DMS53 (cell line): ENCODE results near the gene QKI.
A peak's percentile ranks its signal among the peaks of the same experiment; 100 is the strongest.

Source experiments
- DNase-seq: peaks from one replicate; lab custom pipeline; 2025; lab: John Stamatoyannopoulos, UW

QKI gene

DNA sequence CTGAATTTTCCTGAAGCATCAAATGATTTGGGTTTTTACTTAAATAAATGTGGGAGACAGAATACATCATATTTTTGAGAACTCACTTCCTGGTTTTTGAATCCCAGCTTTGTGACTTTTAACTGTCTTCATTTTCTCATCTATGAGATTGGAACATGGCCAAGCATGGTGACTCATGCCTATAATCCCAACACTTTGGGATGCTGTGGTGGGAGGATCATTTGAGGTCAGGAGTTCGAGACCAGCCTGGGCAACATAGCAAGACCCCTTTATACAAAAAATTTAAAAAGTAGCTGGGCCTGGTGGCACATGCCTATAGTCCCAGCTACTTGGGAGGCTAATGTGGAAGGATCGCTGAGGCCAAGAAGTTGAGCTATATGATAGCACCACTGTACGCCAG is 122.3 kb downstream of the QKI start:
- DNase-seq: peak; percentile 30

DNA sequence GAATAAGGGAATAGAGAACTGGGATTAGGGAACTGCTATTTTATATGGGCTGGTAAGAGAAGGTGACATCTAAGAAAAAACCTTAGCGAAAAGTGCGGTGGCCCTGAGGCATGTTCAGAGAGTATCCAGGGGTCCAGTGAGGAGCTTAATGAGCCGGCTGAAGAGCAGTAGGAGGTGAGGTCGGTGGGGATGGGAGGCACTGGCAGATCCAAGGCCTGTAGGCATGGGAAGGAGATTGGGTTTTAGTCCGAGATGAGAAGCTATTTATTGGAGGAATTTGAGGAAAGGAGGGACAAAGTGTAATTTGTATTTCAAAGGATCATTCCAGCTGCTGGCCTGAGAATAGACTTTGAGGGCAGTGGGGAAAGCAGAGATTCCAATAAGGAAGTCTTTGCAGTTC is 123.8 kb downstream of the QKI start:
- DNase-seq: no peak

DNA sequence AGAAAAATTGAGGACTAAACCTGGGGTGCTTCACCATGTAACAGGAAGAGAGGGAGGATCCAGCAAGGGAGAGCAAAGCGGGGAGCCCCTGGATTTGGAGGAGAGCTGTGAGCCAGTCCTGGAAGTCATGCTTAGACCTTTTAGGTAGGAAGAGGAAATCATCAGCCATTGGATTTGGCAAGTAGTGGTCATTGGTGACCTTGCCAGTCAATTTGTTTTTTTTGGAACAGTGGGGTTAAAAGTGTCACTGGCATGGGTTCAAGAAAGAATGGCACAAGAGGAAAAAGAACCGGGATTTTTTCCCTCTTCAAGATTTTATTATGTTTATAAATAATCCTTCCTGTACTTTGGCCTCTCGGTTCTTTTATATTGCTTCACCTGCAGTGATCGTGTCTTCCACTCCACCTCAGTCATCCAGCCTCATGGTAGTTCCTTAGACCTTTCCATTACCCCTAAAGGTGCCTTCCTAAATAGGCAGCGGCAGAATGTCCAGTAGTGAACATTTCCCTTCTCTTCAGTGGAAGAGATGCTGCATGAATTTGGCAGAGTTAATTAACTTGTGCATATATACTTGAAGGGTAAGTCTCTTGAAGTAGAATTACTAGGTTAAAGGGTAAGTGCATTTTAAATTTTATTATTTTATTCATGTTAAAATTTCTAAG is 124.7 kb downstream of the QKI start:
- no peak for DNase-seq

DNA sequence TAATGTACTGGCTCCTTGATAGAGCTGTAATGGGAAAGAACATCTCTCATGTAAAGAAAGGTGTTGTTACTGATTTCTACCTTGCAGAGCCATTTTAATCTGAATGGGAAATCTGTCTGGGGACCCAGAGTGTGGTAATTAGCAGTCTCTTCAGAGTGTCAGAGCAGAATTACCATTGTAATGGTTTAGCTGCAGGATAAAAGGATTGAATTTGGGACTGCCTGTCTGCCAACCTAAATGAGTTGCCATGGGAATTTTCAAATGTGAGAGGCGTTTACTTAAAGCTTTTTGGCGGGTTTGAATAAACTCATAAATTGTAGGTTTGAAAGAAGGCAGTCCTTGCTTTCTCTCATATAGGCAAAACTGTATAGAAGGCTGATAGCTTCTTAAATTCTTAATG is 128.8 kb downstream of the QKI start:
- no peak for DNase-seq

DNA sequence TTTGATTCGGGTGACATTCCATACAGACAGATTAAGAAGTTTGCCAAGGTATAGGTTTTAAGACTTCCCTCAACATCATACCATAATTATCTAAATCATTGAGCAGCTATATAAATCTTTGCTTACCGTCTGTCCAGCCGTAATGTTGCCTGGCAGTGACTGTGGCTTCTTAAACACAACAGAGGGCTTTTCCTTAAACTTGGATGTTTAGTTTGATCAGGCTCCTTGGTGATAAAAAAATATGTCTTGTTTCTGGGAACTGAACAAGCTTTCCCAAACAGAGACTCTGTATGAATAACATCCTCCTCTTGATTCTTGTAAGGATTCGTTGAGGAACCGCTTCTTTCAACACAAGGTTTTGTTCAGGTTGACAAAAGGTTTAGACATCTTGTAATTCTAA is 130.9 kb downstream of the QKI start:
- no peak for DNase-seq

DNA sequence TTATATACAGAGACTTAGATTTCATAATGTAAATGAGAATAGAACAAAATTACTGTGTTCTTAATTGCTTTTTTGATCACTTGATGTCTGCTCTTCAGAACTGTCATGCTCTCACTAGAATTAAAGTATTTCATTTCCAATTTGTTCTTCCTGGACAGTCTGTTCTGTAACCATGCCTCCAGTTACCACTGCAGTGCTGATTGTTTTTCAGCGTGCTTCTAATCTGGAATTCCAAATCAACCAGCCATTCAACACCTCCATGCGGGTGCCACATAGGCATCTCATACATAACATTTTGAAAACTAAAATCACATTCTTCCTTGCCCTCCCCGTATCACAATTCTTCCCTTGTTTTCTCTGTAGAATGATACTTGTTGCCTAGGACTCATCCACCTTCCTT is 132.8 kb downstream of the QKI start:
- no peak for DNase-seq

DNA sequence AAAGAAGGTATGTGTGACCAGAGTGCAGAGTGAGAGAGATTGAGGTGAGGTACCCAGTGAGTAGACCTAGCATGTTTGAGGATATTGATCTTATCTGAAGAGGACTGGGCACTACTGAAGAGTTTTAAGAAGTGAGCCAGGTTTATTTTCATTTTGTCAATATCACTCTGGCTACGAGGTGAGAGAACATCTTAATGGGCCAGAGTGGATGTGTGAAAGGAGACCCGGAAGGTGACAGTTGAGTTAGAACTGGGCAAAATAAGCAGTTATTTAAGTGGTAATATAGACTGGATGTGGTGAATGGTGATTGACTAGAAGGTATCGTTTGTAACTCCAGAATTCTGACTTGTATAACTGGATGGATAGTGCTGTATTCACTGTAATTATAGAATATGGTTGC is 134.1 kb downstream of the QKI start:
- DNase-seq: no peak

DNA sequence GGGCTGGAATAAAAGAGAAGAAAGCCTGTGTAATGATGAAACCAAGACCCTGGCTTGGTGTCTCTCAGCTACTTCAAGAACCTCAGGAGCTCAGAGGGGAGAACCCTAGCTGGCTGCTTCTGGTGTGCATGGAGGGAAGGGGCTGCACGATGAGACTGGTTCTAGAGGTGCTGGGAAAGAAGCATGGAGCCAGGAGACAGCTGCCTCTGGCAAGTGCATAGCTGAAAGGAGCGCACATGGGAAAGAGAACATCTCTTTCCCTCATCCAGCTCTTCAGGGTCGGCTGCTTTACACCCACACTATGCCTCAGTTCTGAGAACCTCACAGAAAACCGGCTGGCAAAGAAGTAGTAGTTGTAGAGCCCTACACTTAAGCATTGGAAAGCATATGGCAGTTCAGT is 139.5 kb downstream of the QKI start:
- DNase-seq: no peak

DNA sequence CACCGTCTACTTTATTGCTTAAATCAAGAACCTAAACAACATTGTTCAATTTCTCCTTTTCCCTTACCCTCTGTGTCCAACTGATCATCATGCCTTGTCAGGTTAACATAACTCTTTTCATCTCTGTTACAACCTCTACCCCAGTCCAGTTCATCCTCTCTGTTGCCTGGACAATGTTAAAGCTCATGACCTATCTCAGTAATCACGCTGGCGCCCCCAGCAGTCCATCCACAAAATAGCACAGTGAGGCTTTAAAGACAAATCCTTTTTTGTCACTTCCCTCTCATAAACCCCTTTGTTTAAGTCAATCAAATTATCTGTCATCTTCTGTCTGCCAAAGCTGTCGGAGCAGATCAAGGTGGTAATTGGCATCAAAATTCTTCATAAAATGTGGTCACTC is 140.1 kb downstream of the QKI start:
- peak; percentile 67 for DNase-seq

DNA sequence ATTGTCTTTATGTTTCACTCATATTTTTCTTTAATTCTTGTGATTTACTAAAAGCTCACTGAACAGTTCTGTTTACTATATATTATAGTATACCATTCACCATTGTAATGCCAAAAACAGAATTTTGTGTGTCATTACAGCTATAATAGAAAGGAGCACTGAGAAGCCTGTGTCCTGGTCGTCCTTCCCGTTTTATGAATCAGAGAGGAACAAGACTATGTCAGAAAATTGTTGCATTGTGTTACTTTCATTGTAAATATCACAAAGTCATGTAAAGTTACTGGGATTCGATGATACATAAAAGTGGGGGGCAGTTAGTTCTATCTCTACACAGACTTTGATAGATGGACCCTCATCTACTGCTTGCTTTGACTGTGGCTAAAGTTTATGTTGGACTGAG is 145.1 kb downstream of the QKI start:
- no peak for DNase-seq

DNA sequence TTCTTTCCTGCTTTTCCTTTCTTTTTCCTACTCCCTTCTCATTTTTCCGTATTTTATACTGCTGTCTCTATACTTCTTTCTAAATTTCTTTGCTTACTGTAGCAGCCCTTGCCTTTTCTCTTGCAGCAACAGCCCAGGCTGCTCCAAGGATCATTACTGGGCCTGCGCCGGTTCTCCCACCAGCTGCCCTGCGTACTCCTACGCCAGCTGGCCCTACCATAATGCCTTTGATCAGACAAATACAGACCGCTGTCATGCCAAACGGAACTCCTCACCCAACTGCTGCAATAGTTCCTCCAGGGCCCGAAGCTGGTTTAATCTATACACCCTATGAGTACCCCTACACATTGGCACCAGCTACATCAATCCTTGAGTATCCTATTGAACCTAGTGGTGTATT is 148.8 kb downstream of the QKI start:
- DNase-seq: no peak

DNA sequence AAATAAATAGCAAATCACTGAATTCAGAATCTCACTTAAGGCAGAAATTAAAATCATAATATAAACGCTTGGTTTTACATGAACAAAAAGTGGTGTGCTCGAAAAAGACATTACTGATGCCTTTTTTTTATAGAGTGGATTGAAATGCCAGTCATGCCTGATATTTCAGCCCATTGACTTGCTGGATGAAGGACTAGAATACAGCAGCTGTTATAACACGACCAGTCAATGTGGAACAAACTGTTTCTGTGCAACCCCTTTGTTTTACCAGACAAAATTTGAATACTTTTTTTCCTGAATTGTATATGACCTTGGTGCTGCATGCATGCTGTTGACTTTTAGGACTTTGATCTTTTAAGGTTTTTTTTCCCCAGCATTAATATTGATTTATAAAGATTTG is 150.0 kb downstream of the QKI start:
- peak; percentile 15 for DNase-seq

DNA sequence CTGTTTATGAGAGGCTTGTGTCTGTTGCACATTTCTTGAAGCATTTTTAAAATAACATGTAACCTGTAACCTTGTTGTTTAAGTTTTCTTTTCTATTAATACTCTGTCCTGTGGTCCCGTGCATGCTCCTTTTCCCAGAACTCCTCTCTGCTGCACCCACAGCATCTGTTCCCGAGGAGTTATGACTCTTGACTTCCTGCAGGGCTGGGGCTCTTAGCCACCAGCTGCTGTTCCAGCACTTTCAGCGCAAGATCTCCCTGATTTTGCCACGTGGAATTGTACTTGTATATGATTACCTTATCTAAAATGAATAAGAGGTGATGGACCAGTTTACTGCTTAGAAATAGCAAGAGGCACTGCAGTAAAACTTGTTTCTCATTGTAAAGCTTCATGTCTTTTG is 150.6 kb downstream of the QKI start:
- DNase-seq: peak; percentile 38

DNA sequence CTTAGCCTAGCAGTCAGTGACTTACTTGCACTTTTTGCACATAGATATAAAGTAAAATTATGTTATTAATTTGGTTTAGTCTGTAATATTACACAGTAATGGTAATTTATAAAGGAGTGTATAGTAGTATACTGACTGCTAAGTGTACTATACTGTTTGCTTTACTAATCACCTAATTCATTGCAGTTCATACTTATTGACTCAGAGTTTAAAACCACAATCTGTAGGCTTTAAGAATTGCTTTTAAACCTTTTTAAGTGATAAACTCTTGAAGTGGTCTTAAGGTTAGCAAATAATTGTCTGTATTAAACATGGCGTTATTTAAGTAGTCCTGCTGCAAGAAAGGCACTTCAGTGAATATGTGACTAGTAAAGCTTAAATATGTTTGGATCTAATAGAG is 151.5 kb downstream of the QKI start:
- DNase-seq: no peak

DNA sequence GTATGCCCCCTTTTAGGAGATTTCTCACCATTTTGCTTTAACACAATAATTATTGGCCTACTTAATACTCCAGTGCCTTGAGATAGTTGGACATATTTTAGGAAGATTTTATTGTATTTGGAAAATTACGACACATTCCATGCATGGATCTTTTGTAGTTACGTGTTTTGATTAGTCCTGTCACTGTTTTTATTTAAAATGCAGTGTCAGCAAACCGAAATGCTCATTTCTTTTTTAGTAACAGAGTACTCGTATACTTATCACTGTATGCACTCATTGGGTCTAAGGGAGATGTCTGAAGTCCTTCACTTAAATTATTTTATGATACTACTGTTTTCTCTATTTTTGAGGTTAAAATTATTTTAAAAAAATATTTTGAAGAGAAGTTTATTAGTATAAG is 153.8 kb downstream of the QKI start:
- no peak for DNase-seq

DNA sequence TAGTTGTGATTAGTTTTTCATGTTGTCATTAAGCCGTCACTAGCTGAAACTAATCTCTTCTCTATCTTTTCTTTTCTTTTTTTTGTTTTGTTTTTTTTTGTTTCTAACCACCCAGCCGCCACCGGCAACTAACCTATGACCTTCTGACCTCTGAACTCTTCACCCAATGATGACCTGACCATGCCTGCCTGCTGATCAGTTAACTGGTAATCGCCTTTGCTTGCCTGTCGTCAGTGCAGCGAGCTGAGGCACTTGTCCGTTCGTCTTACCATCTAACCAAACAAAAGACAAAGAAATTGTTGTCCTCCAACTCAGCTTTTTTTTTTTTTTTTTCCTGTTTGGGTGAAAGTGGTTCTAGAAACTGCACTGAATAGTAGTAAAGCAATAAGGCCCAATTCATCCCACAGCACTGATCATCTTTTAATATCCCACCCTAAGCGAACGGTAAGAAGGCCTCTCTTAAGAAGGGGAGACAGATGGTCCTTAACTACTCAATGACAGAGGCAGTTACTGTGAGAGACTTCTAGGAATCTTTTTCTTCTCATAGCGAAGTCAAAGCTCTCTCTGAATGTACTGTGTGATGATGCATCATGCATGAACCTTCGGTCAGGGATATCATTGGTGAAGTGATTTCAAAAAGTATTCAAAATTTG is 156.2 kb downstream of the QKI start:
- peak; percentile 22 for DNase-seq

DNA sequence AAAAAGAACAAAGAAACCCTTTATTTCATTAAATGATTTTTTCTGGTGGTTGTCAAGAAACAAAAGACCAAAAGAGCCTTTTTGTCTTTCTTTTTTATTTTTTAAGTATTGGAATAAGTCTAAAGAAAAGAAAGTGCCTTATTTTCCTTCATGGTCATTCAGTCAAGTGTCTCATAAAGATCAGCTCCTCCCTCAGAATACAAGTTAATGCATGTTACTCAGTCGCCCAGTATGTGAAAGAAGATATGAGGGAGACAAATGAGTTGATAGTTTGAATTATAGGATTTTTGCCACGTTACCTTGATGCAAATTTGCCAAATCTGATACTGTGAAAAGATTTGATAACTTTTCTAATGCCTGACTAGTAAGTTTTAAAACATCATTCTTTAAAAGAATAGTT is 157.2 kb downstream of the QKI start:
- no peak for DNase-seq

DNA sequence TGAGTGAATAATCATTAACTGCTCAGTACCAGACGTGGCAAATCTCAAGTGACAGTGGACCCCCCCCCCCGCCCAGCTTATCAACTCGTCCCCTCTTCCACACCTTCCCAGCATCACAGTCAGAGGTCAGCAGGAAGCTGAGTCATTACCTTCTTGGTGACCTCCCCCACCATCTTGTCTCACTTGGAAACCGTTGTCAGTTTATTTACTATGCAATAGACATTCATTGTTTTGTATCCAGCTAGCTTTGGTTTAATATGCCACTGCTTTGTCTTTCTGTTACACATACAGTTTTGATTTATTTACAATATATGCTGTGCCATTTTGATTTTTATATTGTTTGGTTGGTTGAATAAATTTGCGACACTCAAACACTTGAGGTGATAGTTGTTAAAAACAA is 158.1 kb downstream of the QKI start:
- DNase-seq: peak; percentile 87

DNA sequence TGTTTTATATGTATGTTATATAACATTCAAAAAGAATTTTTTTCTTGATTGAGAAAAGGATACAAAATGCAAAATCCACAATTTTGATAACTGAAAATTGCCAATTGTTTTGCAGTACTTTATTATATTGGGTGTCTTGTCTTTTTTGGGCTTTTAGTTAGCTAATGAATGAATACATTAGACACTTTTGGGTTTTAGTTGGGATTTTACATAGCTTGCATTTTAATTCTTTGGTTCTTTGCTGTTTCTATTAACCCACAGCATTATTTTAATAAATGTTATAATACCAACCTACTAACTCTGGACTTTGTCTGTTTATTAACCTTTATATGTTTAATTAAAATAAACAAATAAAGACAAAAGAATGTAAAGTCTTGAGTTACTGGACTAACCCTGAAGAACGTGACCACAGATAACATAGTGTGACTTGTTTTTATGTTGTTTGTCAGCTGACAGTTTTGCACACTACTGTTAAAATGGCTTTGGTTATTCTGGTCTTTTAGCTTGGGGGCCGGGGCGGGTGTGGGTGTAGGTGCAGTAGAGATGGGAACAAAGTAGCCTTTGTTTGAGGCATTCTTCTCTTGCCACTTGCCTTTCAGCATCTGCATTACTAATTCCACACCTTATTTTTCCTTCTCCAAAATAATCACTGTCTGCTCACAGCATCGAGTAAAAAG is 159.1 kb downstream of the QKI start:
- DNase-seq: no peak

DNA sequence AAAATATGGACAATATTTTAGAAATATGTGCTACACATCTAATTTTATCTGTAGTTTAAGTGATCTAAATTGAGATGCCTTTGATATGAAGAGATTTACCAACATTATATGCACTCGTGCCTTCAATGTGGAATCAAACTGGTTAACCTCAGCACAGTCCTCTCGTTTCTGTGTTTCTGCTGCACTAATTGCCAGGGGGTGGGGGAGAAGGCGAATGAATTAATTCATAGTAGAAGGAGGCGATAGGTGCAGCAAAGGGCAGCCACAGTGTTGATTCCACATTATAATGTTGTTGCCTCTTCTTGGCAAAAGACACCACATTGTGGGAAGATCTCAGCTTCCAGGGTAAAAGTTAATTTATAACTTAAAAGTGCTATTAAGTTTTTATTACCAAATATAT is 161.6 kb downstream of the QKI start:
- no peak for DNase-seq

DNA sequence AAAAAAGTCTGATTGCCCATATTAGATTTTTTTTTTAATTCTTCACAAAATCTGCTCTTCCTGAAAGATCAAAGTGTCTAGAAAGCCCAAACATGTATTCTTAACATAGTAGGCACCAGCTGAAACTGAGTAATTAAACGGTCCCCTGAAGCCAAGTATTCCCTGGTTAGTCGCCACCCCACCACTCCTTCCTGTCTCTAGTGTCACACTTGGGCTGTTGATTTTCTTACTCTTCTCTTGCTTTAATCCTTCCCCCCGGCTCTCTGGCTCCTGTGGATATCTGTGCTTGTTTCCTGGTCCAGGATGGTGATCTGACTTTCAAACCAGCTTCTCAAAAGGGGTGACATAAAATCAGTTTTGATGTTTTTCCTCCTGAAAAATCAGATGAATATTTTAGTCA is 162.9 kb downstream of the QKI start:
- DNase-seq: peak; percentile 23

DNA sequence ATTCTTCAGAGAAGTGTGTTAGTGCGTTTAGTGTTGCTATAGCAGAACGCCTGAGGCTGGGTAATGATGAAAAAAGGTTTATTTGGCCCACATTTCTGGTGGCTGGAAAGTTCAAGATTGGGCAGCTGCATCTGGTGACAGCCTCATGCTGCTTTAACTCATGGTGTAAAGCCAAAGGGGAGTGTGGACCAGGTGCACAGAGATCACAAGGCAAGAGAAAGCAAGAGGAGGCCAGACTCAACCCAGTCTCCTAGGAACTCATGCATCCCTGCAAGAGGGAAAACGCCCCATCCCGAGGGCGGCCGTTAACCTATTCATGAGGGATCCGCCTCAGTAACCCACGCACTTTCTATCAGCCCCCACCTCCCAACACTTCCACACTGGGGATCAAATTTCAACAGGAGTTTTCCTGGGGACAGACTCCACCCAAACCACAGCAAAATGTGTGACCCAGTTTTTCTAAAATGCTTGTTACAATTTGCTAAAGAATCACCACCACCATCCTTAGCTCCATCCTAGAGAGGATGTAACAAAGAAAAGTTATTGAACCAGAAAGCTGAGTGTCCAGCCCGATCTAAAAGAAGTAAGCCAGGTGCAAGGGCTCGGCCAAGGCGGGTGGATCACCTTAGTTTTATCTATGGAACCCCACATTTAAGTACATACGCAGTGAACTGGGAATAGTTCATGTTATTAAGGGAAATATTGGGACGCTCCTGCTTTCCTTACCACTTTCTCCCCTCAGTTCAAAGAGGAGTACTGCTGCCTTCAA is 164.8 kb downstream of the QKI start:
- DNase-seq: no peak

DNA sequence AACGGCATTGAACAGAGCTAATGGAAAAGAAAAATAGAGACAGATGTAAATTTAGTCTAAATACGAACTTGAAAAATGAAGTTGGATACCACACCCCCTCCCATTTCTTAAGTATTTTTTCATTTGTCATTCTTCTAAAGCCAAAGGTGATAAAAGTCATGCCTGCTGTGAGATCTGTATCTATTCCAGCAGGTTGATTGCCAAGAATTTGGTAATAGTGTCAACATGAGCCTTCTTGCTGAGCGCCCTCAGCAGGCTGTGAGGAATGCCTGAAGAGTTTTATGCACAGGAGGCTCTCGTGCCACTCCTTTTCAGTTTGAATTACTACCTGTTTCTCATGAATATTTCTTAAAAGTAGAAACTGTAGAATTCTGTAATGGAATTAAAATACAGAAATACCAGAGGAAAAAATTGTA is 165.4 kb downstream of the QKI start:
- no peak for DNase-seq
